Breast epithelium (tissue), 3 donors: ENCODE results near the gene LILRA6.

Experiments
- CTCF ChIP-seq, 3 donors: fragments of 450-650 bp; IDR thresholded peaks; one replicate each; pipeline ENCODE4 v1.5.1; 2016 to 2017; ENCODE audit warnings: antibody characterized with exemption in 3 of 3, mild to moderate bottlenecking in 3 of 3, moderate library complexity in 3 of 3
- POLR2A ChIP-seq: fragments of 450-650 bp; IDR thresholded peaks from one replicate; pipeline ENCODE4 v1.6.1; 2016; ENCODE audit warnings: antibody characterized with exemption, mild to moderate bottlenecking, moderate library complexity

GRCh38 chr19:54188215-54188871 is 54.2 kb downstream of the LILRA6 start:
- TF ChIP-seq CTCF (IDR thresholded peaks at IDR 0.05) (no peak), POLR2A (no peak)
